D721Med (cell line): ENCODE results near the gene VPS45.

Source experiments
- DNase-seq: peaks from one replicate; pipeline ENCODE4 v3.0.0; 2011; ENCODE audit warnings: low spot score; ENCODE audit not compliant: insufficient read length
- FAIRE-seq: peaks from 2 replicates; lab custom pipeline; 2011; peaks lifted over from hg19 to GRCh38; lab: Jason Lieb, UNC
- CTCF ChIP-seq: IDR thresholded peaks from 2 replicates; pipeline ENCODE4 v1.5.1; 2012; ENCODE audit warnings: mild to moderate bottlenecking, control low read depth; ENCODE audit not compliant: insufficient read depth; ENCODE audit errors: missing control alignments

The VPS45 gene

DNA sequence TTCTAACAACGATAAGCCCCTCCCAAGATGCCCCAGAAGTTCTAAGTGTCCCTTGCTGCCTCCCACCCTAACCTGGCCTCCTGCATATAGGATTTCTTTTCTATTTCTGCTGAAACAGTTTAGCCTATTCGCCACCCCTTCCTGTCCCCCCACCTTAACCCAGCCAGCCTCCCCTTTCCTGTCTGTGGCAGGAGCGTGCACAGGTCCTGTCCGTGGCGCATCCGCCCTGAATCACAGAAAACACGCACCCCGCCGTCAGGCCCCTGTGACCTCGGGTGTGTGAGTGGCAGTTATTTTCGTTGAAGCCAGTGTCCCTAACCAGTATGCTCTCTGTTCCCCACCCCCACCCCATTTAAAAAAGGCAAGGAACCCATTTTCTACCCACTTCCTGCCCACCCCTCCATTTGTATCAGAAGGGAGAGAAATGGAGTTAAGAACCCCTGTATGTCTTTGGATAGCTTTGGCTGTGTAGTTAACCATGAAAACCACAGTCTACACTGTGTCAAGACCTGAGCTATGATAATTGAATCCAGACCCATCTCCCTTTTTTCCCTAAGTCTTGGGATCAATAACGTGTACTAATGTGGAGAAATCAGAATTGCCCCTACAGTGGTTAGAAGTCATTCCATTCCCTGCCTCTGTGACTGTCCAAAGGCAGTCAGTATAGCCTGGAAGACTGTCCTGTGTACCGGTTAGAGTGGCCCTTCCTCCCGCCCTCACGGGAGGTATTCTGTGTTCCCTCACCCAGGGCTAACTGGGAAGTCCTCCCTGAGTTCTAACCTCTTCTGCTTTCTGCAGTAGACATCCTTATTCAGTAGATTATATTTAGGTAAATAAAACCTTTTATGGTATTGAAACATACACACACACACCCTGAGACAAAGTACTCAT is 84.0 kb downstream of the VPS45 start:
- TF ChIP-seq CTCF: no peak
- DNase-seq (no peak), FAIRE-seq (no peak)

GRCh38 chr1:150152182-150152536 is 84.6 kb downstream of the VPS45 start:
- no peak for TF ChIP-seq CTCF
- DNase-seq: no peak
- FAIRE-seq: no peak

- FAIRE-seq (no peak), DNase-seq (no peak)
- TF ChIP-seq CTCF: no peak
These were observed 85.3 kb downstream of the VPS45 start for GRCh38 chr1:150152772-150153456.

DNA sequence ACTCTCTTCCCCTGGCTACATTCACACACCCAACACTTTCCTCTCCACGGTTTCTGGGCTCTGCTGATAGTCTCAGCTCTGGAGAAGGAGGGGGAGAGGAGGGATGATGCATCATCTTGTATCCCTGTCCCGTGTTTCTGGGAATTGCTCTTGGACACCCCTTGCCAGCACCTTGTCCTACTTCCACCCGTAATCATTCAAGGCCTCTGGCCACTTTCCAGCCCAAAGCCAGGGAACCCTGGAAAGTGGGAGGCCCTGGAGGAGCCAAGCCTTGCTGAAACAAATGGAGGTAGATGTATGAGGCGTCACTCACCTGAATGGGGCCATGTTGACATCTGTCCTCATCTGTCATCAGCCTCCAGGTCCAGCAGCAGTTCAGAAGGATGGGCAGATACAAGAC is 86.6 kb downstream of the VPS45 start:
- DNase-seq: no peak
- no peak for TF ChIP-seq CTCF
- no peak for FAIRE-seq

- no peak for DNase-seq
- FAIRE-seq: no peak
- TF ChIP-seq CTCF: no peak
These were observed 88.0 kb downstream of the VPS45 start for GRCh38 chr1:150155413-150156071.

- DNase-seq (no peak), FAIRE-seq (no peak)
- TF ChIP-seq CTCF: no peak
These were observed 89.5 kb downstream of the VPS45 start for GRCh38 chr1:150156868-150157603.
